Erythroblast (primary cell): ENCODE measurements around the gene TMEM50A.
"Not testable (repeated sequence)": the region's sequence is repeated elsewhere in the genome, so short reads cannot be mapped to it uniquely, and the experiment has no call there.

Source experiments
- GATA1 ChIP-seq: IDR thresholded peaks from 2 replicates; pipeline ENCODE4 v1.6.1; 2011; ENCODE audit warnings: low read depth, mild to moderate bottlenecking, control low read depth, low read length, moderate library complexity
- POLR2A ChIP-seq: IDR thresholded peaks from 2 replicates; pipeline ENCODE4 v1.6.1; 2011; ENCODE audit warnings: mild to moderate bottlenecking, low read length

GRCh38 chr1:25288573-25289101 is 49.5 kb upstream of the TMEM50A start:
- TF ChIP-seq POLR2A, GATA1: not testable (repeated sequence)
